ENCODE measurements around the gene NLK. TPM values are rescaled to one million over a fixed set of nuclear protein-coding genes. Genes with fewer than 3 reads are reported as not detected.

The NLK gene
- total RNA-seq, 1 experiment from 2014 or later, result 40.3 TPM

GRCh38 chr17:28178800-28179199 is 136.3 kb downstream of the NLK start (continued):
- TF ChIP-seq USF2 (CRISPR knock-in tag; IDR thresholded peaks at IDR 0.05), result no peak
- TF ChIP-seq ARID4B (CRISPR knock-in tag; IDR thresholded peaks at IDR 0.05; ENCODE audit: borderline replicate concordance), result no peak
- TF ChIP-seq SMAD3 (CRISPR knock-in tag; IDR thresholded peaks at IDR 0.05; ENCODE audit: borderline replicate concordance), result no peak
- no peak for TF ChIP-seq E2F4 (CRISPR knock-in tag; IDR thresholded peaks at IDR 0.05; ENCODE audit: borderline replicate concordance, low read depth)

GRCh38 chr17:28180449-28180848 is 138.0 kb downstream of the NLK start:
- Mint-ChIP-seq H3K36me3 (peaks cover 21% of the 10 kb centered on the region), H3K27ac (no peak overlapping the region), H3K4me1 (peaks cover 10% of the 10 kb centered on the region), H3K27me3 (ENCODE audit: low read depth) (no peaks in the 10 kb centered on the region), H3K4me3 (no peak overlapping the region), H3K9me3 (peaks cover 3% of the 10 kb centered on the region)
- DNase-seq (ENCODE audit: low spot score) (no peak), ATAC-seq (no peak)
- ChIA-PET POLR2A (no interaction called here), CTCF (no interaction called here)
- TF ChIP-seq E2F1 (CRISPR knock-in tag; IDR thresholded peaks at IDR 0.05) (no peak), NFE2L1 (CRISPR knock-in tag; IDR thresholded peaks at IDR 0.05) (no peak), ELF4 (CRISPR knock-in tag; IDR thresholded peaks at IDR 0.05; ENCODE audit: low read depth) (no peak)

GRCh38 chr17:28181568-28181967 is 139.1 kb downstream of the NLK start:
- no peak for ATAC-seq
- CTCF ChIA-PET, result no interaction called here
- peaks cover 9% of the 10 kb centered on the region for H3K4me1 Mint-ChIP-seq
- POLR2A ChIA-PET, result no interaction called here
- peaks cover 31% of the 10 kb centered on the region for H3K36me3 Mint-ChIP-seq
- DNase-seq (ENCODE audit: low spot score), result no peak
- no peaks in the 10 kb centered on the region for H3K27me3 Mint-ChIP-seq (ENCODE audit: low read depth)
- H3K4me3 Mint-ChIP-seq, result no peak overlapping the region
- no peak for TF ChIP-seq ZNF512 (CRISPR knock-in tag; IDR thresholded peaks at IDR 0.05; ENCODE audit: borderline replicate concordance)
- TF ChIP-seq FOXJ3 (CRISPR knock-in tag; IDR thresholded peaks at IDR 0.05; ENCODE audit: borderline replicate concordance), result no peak
- no peak for TF ChIP-seq ZSCAN18 (CRISPR knock-in tag; IDR thresholded peaks at IDR 0.05)
- no peak for TF ChIP-seq ZNF416 (CRISPR knock-in tag; IDR thresholded peaks at IDR 0.05)
- no peak for TF ChIP-seq ESRRA (CRISPR knock-in tag; IDR thresholded peaks at IDR 0.05; ENCODE audit: borderline replicate concordance)
- TF ChIP-seq ETV6 (CRISPR knock-in tag; IDR thresholded peaks at IDR 0.05), result no peak
- TF ChIP-seq ATF1 (CRISPR knock-in tag; IDR thresholded peaks at IDR 0.05), result no peak
- no peak for TF ChIP-seq ZNF281 (CRISPR knock-in tag; IDR thresholded peaks at IDR 0.05)
- H3K27ac Mint-ChIP-seq, result no peak overlapping the region
- H3K9me3 Mint-ChIP-seq, result peaks cover 14% of the 10 kb centered on the region
